Smooth muscle cell (in vitro differentiated cells): Measurements from ENCODE around the gene QARS1. TPM values are rescaled to one million over a fixed set of nuclear protein-coding genes. Genes with fewer than 3 reads are reported as not detected.

Experiments used
- DNase-seq: peaks from one replicate; lab custom pipeline; 2025; ENCODE audit not compliant: unreplicated experiment; lab: John Stamatoyannopoulos, UW
- H2AFZ ChIP-seq: fragments of 200-600 bp; sonication (generic); 2 replicates; pipeline ENCODE4 v1.6.0; 2016; ENCODE audit warnings: antibody characterized with exemption, low read depth, mild to moderate bottlenecking
- H3F3A ChIP-seq: fragments of 200-600 bp; sonication (generic); 2 replicates; pipeline ENCODE4 v1.6.0; 2017; ENCODE audit warnings: antibody characterized with exemption, low read depth
- H3K27ac ChIP-seq: fragments of 200-600 bp; sonication (generic); 2 replicates; pipeline ENCODE4 v1.5.1; 2016; ENCODE audit warnings: low read depth, mild to moderate bottlenecking
- H3K27me3 ChIP-seq: fragments of 200-600 bp; sonication (generic); 2 replicates; pipeline ENCODE4 v1.6.1; 2016; ENCODE audit warnings: low read depth, mild to moderate bottlenecking
- H3K36me3 ChIP-seq: fragments of 200-600 bp; sonication (generic); 2 replicates; pipeline ENCODE4 v1.5.1; 2016; ENCODE audit warnings: low read depth
- H3K4me1 ChIP-seq: fragments of 200-600 bp; sonication (generic); 2 replicates; pipeline ENCODE4 v1.5.1; 2016; ENCODE audit warnings: low read depth
- H3K4me2 ChIP-seq: fragments of 200-600 bp; sonication (generic); 2 replicates; pipeline ENCODE4 v1.6.0; 2016; ENCODE audit warnings: mild to moderate bottlenecking
- H3K4me3 ChIP-seq: fragments of 200-600 bp; sonication (generic); 2 replicates; pipeline ENCODE4 v1.5.1; 2016; ENCODE audit warnings: mild to moderate bottlenecking
- H3K79me2 ChIP-seq: fragments of 200-600 bp; sonication (generic); 2 replicates; pipeline ENCODE4 v1.6.0; 2016; ENCODE audit warnings: low read depth, mild to moderate bottlenecking
- H3K9ac ChIP-seq: fragments of 200-600 bp; sonication (generic); 2 replicates; pipeline ENCODE4 v1.6.0; 2016; ENCODE audit warnings: low read depth
- H3K9me3 ChIP-seq: fragments of 200-600 bp; sonication (generic); replicated peaks from 2 replicates; pipeline ENCODE4 v1.5.1; 2016; ENCODE audit warnings: low read depth
- H4K20me1 ChIP-seq: fragments of 200-600 bp; sonication (generic); 2 replicates; pipeline ENCODE4 v1.6.0; 2016; ENCODE audit warnings: low read depth
- CTCF ChIP-seq: fragments of 200-600 bp; sonication (generic); IDR thresholded peaks from 2 replicates; pipeline ENCODE4 v1.5.1; 2017; ENCODE audit warnings: borderline replicate concordance, mild to moderate bottlenecking, antibody characterized with exemption; ENCODE audit not compliant: insufficient read depth, poor library complexity, severe bottlenecking
- WGBS: methylation state at CpG from one replicate; pipeline ENCODE4 v1.1.7; 2016; ENCODE audit warnings: low lambda C conversion rate; 5-methylcytosine and 5-hydroxymethylcytosine counted together
- polyA plus RNA-seq: library from polyadenylated mRNA; unstranded; fragments of >200 nt; fragmentation: Nextera tagmentation; extraction: Ambion mirVana; gene quantifications from 2 replicates; pipeline ENCODE4 v1.2.1, GENCODE V29; 2016
- total RNA-seq: library from RNA; depleted of rRNA; stranded (reverse); fragments of >200 nt; gene quantifications from 2 replicates; pipeline ENCODE4 v1.2.3, GENCODE V29; 2014

QARS1 gene
- total and polyA plus RNA-seq, 2 experiments from 2014 or later = 114 to 135 TPM

- Histone ChIP-seq H3K36me3 (peaks cover 5% of the 10 kb centered on the region), H3K9me3 (no peaks in the 10 kb centered on the region), H3K27ac (no peak overlapping the region), H4K20me1 (no peaks in the 10 kb centered on the region), H3F3A (peaks cover 19% of the 10 kb centered on the region), H3K27me3 (no peaks in the 10 kb centered on the region), H3K79me2 (peaks cover 14% of the 10 kb centered on the region), H3K4me1 (peaks cover 5% of the 10 kb centered on the region), H3K9ac (no peak overlapping the region), H2AFZ (no peak overlapping the region), H3K4me2 (no peak overlapping the region), H3K4me3 (no peak overlapping the region)
- no peak for DNase-seq
- no peak for TF ChIP-seq CTCF
- 97% methylated on average over 13 of the region's 13 CpGs for WGBS
Observed at GRCh38 chr3:49098910-49099630, 5.5 kb downstream of the QARS1 start.

GRCh38 chr3:49098429-49098828, 6.1 kb downstream of the QARS1 start:
- Histone ChIP-seq H3K27ac (no peak overlapping the region), H3K9ac (no peak overlapping the region), H3K4me2 (no peak overlapping the region), H3K4me1 (no peaks in the 10 kb centered on the region), H2AFZ (no peak overlapping the region), H3K79me2 (peaks cover 8% of the 10 kb centered on the region), H4K20me1 (no peaks in the 10 kb centered on the region), H3K36me3 (peaks cover 5% of the 10 kb centered on the region), H3F3A (peaks cover 19% of the 10 kb centered on the region), H3K4me3 (no peak overlapping the region), H3K27me3 (no peaks in the 10 kb centered on the region), H3K9me3 (no peaks in the 10 kb centered on the region)
- DNase-seq = no peak
- WGBS = 94% methylated on average over 5 of the region's 5 CpGs
- no peak for TF ChIP-seq CTCF

GRCh38 chr3:49093853-49094767, 10.4 kb downstream of the QARS1 start, which contains the start of gene QRICH1:
Gene QRICH1 (minus strand): TSS chr3:49094071. CDS start chr3:49077017, 17,054 bp downstream.
- Histone ChIP-seq H3K79me2 (peaks cover 40% of the 10 kb centered on the region), H3K27me3 (no peaks in the 10 kb centered on the region), H3F3A (peaks cover 34% of the 10 kb centered on the region), H3K4me3 (peak within 1 kb of the TSS; percentile 86), H4K20me1 (peaks cover 41% of the 10 kb centered on the region), H3K9me3 (no peaks in the 10 kb centered on the region), H3K4me2 (peak within 1 kb of the TSS; percentile 94), H2AFZ (peak within 1 kb of the TSS; percentile 19), H3K27ac (peak within 1 kb of the TSS; percentile 99), H3K9ac (peak within 1 kb of the TSS; percentile 98), H3K36me3 (no peaks in the 10 kb centered on the region), H3K4me1 (peaks cover 13% of the 10 kb centered on the region)
- 1% methylated on average over 51 of the region's 65 CpGs for whole genome bisulfite sequencing
- TF ChIP-seq CTCF = peak; percentile 41
- DNase-seq = peak; percentile 99
